Natural killer cell (primary cell): ENCODE measurements around the gene STIM2. TPM values are rescaled to one million over a fixed set of nuclear protein-coding genes. Genes with fewer than 3 reads are reported as not detected.

Experiments used
- ATAC-seq, 3 donors: fragments of 150-1000 bp in 2 of 3; fragments of 200-7000 bp in 1 of 3; cut with Tn5 transposase; 1 replicate in 1 of 3; 2 replicates in 2 of 3; pipeline ENCODE4 v1.10.0; 2021; ENCODE audit warnings: mild to moderate bottlenecking in 2 of 3, moderate library complexity in 2 of 3
- DNase-seq, 2 donors: peaks; one replicate each; pipeline versions ENCODE4 v3.0.0 to v3.0.0-alpha.2; 2013 to 2021; ENCODE audit warnings: mixed read lengths in 1 of 2
- H3K27ac ChIP-seq: one replicate; pipeline ENCODE4 v1.5.1; 2013; ENCODE audit warnings: mild to moderate bottlenecking, low read length
- H3K27me3 ChIP-seq: one replicate; pipeline ENCODE4 v1.6.1; 2013; ENCODE audit warnings: low read length; ENCODE audit not compliant: control insufficient read depth, insufficient read depth
- H3K36me3 ChIP-seq: one replicate; pipeline ENCODE4 v1.6.1; 2013; ENCODE audit warnings: low read length; ENCODE audit not compliant: control insufficient read depth, insufficient read depth
- H3K4me1 ChIP-seq: one replicate; pipeline ENCODE4 v1.6.1; 2013; ENCODE audit warnings: low read length; ENCODE audit not compliant: control insufficient read depth, insufficient read depth
- H3K4me3 ChIP-seq: one replicate; pipeline ENCODE4 v1.5.1; 2013; ENCODE audit warnings: low read length
- H3K9me3 ChIP-seq: one replicate; pipeline ENCODE4 v1.6.1; 2013; ENCODE audit warnings: low read length; ENCODE audit not compliant: control insufficient read depth, insufficient read depth
- H3K27ac Mint-ChIP-seq, 2 donors: one replicate each; pipeline ENCODE4 v1.8.0; 2022; ENCODE audit warnings: mild to moderate bottlenecking in 2 of 2, mixed read lengths in 2 of 2, moderate library complexity in 1 of 2
- H3K27me3 Mint-ChIP-seq, 2 donors: one replicate each; pipeline ENCODE4 v1.8.0; 2022; ENCODE audit warnings: low read depth in 2 of 2, mixed read lengths in 2 of 2
- H3K36me3 Mint-ChIP-seq: one replicate; pipeline ENCODE4 v1.8.0; 2022; ENCODE audit warnings: mixed read lengths
- H3K4me1 Mint-ChIP-seq, 2 donors: one replicate each; pipeline ENCODE4 v1.8.0; 2022; ENCODE audit warnings: mixed read lengths in 2 of 2
- H3K4me3 Mint-ChIP-seq: one replicate; pipeline ENCODE4 v1.8.0; 2022; ENCODE audit warnings: mild to moderate bottlenecking, moderate library complexity, mixed read lengths
- H3K9me3 Mint-ChIP-seq, 2 donors: one replicate each; pipeline ENCODE4 v1.8.0; 2022; ENCODE audit warnings: mixed read lengths in 2 of 2
- CTCF ChIP-seq: fragments of 200-600 bp; IDR thresholded peaks from one replicate; pipeline ENCODE4 v1.8.0; 2022; ENCODE audit warnings: antibody characterized with exemption
- WGBS: methylation state at CpG from one replicate; pipeline ENCODE4 v1.1.7; 2013; ENCODE audit warnings: missing lambda C conversion rate; ENCODE audit not compliant: insufficient coverage; 5-methylcytosine and 5-hydroxymethylcytosine counted together
- intact Hi-C: fragments of 100-400 bp; cut with micrococcal nuclease; formaldehyde crosslinking; loops from one replicate; pipeline ENCODE4 v1.14.2; 2022
- total RNA-seq, 4 donors: library from RNA; stranded (reverse); fragments of 120-200 nt in 1 of 4; gene quantifications; one replicate each; pipeline versions ENCODE4 v1.2.3 to v1.2.4, GENCODE V29; 2013 to 2022

STIM2 gene
- total RNA-seq, 3 donors from 2014 or later (not counting 1 experiment from before 2014, with no cell fraction given): 98.3 to 104 (median 100) TPM

GRCh38 chr4:26815199-26815598 is 45.4 kb upstream of the STIM2 start:
- peaks cover 19% of the 10 kb centered on the region for H3K4me1 ChIP-seq
- Mint-ChIP-seq H3K27ac (no peak overlapping the region), H3K9me3 (peaks cover 5% of the 10 kb centered on the region in 2 donors), H3K36me3 (no peaks in the 10 kb centered on the region), H3K27me3 (no peaks in the 10 kb centered on the region), H3K4me3 (no peak overlapping the region), H3K4me1 (peaks cover 41 to 43% of the 10 kb centered on the region in 2 donors)
- TF ChIP-seq CTCF: no peak
- DNase-seq (no peak), ATAC-seq (no peak)
- H3K27me3 ChIP-seq: no peaks in the 10 kb centered on the region
- peaks cover 2% of the 10 kb centered on the region for H3K9me3 ChIP-seq
- H3K27ac ChIP-seq: no peak overlapping the region
- H3K36me3 ChIP-seq: no peaks in the 10 kb centered on the region
- no peak overlapping the region for H3K4me3 ChIP-seq
- intact Hi-C loops: no loop called here

- intact Hi-C loops: no loop called here
- Histone ChIP-seq H3K27ac (no peak overlapping the region), H3K27me3 (no peaks in the 10 kb centered on the region), H3K4me3 (no peak overlapping the region), H3K9me3 (peaks cover 2% of the 10 kb centered on the region), H3K4me1 (peaks cover 19% of the 10 kb centered on the region), H3K36me3 (no peaks in the 10 kb centered on the region)
- Mint-ChIP-seq H3K4me1 (peaks cover 36 to 38% of the 10 kb centered on the region in 2 donors), H3K9me3 (peaks cover 5% of the 10 kb centered on the region in 2 donors), H3K36me3 (no peaks in the 10 kb centered on the region), H3K4me3 (no peak overlapping the region), H3K27ac (no peak overlapping the region), H3K27me3 (no peaks in the 10 kb centered on the region)
- DNase-seq (no peak), ATAC-seq (no peak)
- WGBS: 94% methylated on average over 4 of the region's 5 CpGs
- TF ChIP-seq CTCF: no peak
Observed at GRCh38 chr4:26815706-26816105, 44.9 kb upstream of the STIM2 start.

- Mint-ChIP-seq H3K4me3 (no peak overlapping the region), H3K36me3 (no peaks in the 10 kb centered on the region), H3K27ac (no peak overlapping the region), H3K27me3 (no peaks in the 10 kb centered on the region), H3K4me1 (peaks cover 36 to 39% of the 10 kb centered on the region in 2 donors), H3K9me3 (peaks cover 0 to 3% of the 10 kb centered on the region in 2 donors)
- Histone ChIP-seq H3K4me1 (peaks cover 17% of the 10 kb centered on the region), H3K4me3 (no peak overlapping the region), H3K9me3 (peaks cover 8% of the 10 kb centered on the region), H3K27ac (no peak overlapping the region), H3K27me3 (no peaks in the 10 kb centered on the region), H3K36me3 (no peaks in the 10 kb centered on the region)
- no peak for DNase-seq
- intact Hi-C loops: no loop called here
- WGBS: 78% methylated on average over 4 of the region's 4 CpGs
- no peak for ATAC-seq
- no peak for TF ChIP-seq CTCF
Observed at GRCh38 chr4:26819026-26819425, 41.6 kb upstream of the STIM2 start.

- H3K27me3 ChIP-seq: no peaks in the 10 kb centered on the region
- no peak for TF ChIP-seq CTCF
Observed at GRCh38 chr4:26819478-26820095, 41.1 kb upstream of the STIM2 start.

More at GRCh38 chr4:26819478-26820095, 41.1 kb upstream of the STIM2 start:
- H3K9me3 ChIP-seq: peaks cover 8% of the 10 kb centered on the region
- H3K27ac Mint-ChIP-seq: peak overlapping the region in 1 of 2 donors; percentile 47
- peak in 2 of 3 donors; percentile 40 to 44 for ATAC-seq
- intact Hi-C loops: no loop called here
- H3K4me3 Mint-ChIP-seq: no peak overlapping the region
- DNase-seq: no peak
- peaks cover 37% of the 10 kb centered on the region in 2 donors for H3K4me1 Mint-ChIP-seq
- no peaks in the 10 kb centered on the region for H3K27me3 Mint-ChIP-seq
- peaks cover 0 to 3% of the 10 kb centered on the region in 2 donors for H3K9me3 Mint-ChIP-seq
- H3K4me3 ChIP-seq: no peak overlapping the region
- H3K27ac ChIP-seq: no peak overlapping the region
- H3K4me1 ChIP-seq: peaks cover 19% of the 10 kb centered on the region
- H3K36me3 ChIP-seq: no peaks in the 10 kb centered on the region
- WGBS: 92% methylated on average over 3 of the region's 3 CpGs
- no peaks in the 10 kb centered on the region for H3K36me3 Mint-ChIP-seq
